CD8-positive, alpha-beta memory T cell (primary cell): ENCODE results near the gene EPHB4. TPM values are rescaled to one million over a fixed set of nuclear protein-coding genes. Genes with fewer than 3 reads are reported as not detected.

Experiments
- CTCF ChIA-PET: fragments of 350-600 bp; sonication (Branson Sonifier 250); formaldehyde crosslinking; loops from one replicate; lab custom pipeline; 2021; ENCODE audit warnings: antibody characterized with exemption; lab: Charles Lee
- POLR2A ChIA-PET: fragments of 350-600 bp; sonication (Branson Sonifier 250); formaldehyde crosslinking; loops from one replicate; lab custom pipeline; 2021; ENCODE audit warnings: antibody characterized with exemption; lab: Charles Lee
- DNase-seq, 5 donors: peaks; one replicate each; pipeline versions ENCODE4 v3.0.0 to v3.0.0-alpha.2; 2020 to 2022; ENCODE audit warnings: mixed read lengths in 1 of 5
- H3K27ac ChIP-seq: one replicate; pipeline ENCODE4 v1.7.0; 2013; ENCODE audit warnings: low read depth, mild to moderate bottlenecking, low read length, moderate library complexity
- H3K27me3 ChIP-seq: 2 replicates; pipeline ENCODE4 v1.7.0; 2013; ENCODE audit warnings: low read length, mild to moderate bottlenecking; ENCODE audit not compliant: insufficient read depth, poor library complexity, severe bottlenecking
- H3K36me3 ChIP-seq: 2 replicates; pipeline ENCODE4 v1.7.0; 2013; ENCODE audit warnings: mild to moderate bottlenecking, low read length, moderate library complexity; ENCODE audit not compliant: insufficient read depth
- H3K4me1 ChIP-seq: 2 replicates; pipeline ENCODE4 v1.7.0; 2013; ENCODE audit warnings: mild to moderate bottlenecking, low read length, moderate library complexity; ENCODE audit not compliant: insufficient read depth
- H3K4me3 ChIP-seq: 2 replicates; pipeline ENCODE4 v1.7.0; 2013; ENCODE audit warnings: mild to moderate bottlenecking, low read length
- H3K9me3 ChIP-seq: 2 replicates; pipeline ENCODE4 v1.7.0; 2013; ENCODE audit warnings: mild to moderate bottlenecking, low read length
- H3K27ac Mint-ChIP-seq, 8 donors: one replicate each; pipeline ENCODE4 v1.8.0; 2020 to 2021; ENCODE audit warnings: mixed read lengths in 8 of 8, mild to moderate bottlenecking in 6 of 8, inconsistent platforms in 3 of 8, moderate library complexity in 3 of 8
- H3K27me3 Mint-ChIP-seq, 2 donors: one replicate each; pipeline ENCODE4 v1.8.0; 2020 to 2021; ENCODE audit warnings: mixed read lengths in 2 of 2, mild to moderate bottlenecking in 1 of 2, moderate library complexity in 1 of 2
- H3K36me3 Mint-ChIP-seq, 3 donors: one replicate each; pipeline ENCODE4 v1.8.0; 2020 to 2021; ENCODE audit warnings: mixed read lengths in 3 of 3, inconsistent platforms in 1 of 3, mild to moderate bottlenecking in 1 of 3
- H3K4me1 Mint-ChIP-seq, 3 donors: one replicate each; pipeline ENCODE4 v1.8.0; 2020 to 2021; ENCODE audit warnings: mixed read lengths in 3 of 3, inconsistent platforms in 1 of 3, mild to moderate bottlenecking in 1 of 3
- H3K4me3 Mint-ChIP-seq, 7 donors: one replicate each; pipeline ENCODE4 v1.8.0; 2020 to 2021; ENCODE audit warnings: mixed read lengths in 7 of 7, mild to moderate bottlenecking in 6 of 7, moderate library complexity in 4 of 7, inconsistent platforms in 2 of 7
- H3K9me3 Mint-ChIP-seq, 5 donors: one replicate each; pipeline ENCODE4 v1.8.0; 2020 to 2022; ENCODE audit warnings: mixed read lengths in 5 of 5, mild to moderate bottlenecking in 3 of 5, moderate library complexity in 2 of 5, inconsistent platforms in 1 of 5
- polyA plus RNA-seq: library from polyadenylated mRNA; unstranded; fragments of 300-500 nt; fragmentation: Illumina TruSeq; gene quantifications from one replicate; pipeline ENCODE4 v1.2.3, GENCODE V29; 2021
- total RNA-seq, 2 experiments: library from RNA; stranded (reverse); gene quantifications; one replicate each; pipeline ENCODE4 v1.2.3, GENCODE V29; 2021

Gene EPHB4
- total and polyA plus RNA-seq, 3 experiments from 2014 or later = 2.5 to 2.9 TPM; not detected in 1

DNA sequence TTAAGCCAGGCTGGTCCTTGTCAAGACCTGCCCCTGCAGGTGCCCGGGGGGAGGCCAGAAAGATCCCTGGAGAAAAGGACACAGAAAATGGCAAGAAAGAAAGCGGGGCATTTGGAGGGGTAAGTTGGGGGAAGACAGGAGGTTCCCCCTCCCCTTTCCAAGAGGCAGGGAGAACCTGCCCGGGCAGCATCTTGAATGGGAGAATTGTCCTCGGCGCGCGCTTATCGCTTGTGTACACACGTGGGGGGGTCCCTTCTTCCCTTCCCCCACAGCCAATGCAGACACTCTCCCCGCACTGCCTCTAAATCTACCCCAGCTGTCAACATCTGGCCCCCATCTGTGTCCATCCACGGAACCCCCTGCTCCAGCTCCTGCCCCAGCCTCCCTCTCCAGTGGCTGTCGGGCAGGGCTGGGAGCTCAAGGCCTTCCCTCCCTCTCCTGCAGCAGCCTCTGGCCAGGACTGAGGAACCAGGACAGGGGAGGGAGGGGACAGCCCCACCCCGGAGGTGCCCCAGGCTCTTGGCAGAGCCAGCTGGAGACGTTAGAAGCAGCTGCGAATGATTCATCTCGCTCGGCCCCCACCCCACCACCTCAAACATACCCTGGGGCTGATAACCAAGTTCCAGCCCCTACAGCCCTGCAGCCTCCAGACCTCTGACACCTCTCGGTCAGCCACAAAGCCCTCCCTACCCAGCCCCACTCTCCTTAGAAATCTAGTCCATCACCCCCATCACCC, 25.3 kb downstream of the EPHB4 start:
- no peaks in the 10 kb centered on the region for H3K27me3 ChIP-seq
- CTCF ChIA-PET = interaction anchor here (1.2 to 5.5 kb wide), 2 partner anchors 30 to 48 kb away, joined by 3 to 52 read pairs; partner anchors contain the start of gene SLC12A9
- no peaks in the 10 kb centered on the region for H3K4me1 ChIP-seq
- H3K36me3 Mint-ChIP-seq = peaks cover 0 to 3% (median 0%) of the 10 kb centered on the region in 3 donors
- no peaks in the 10 kb centered on the region for H3K9me3 Mint-ChIP-seq
- peaks cover 13 to 16% of the 10 kb centered on the region in 2 donors for H3K27me3 Mint-ChIP-seq
- H3K27ac ChIP-seq = no peak overlapping the region
- H3K4me3 Mint-ChIP-seq = no peak overlapping the region
- POLR2A ChIA-PET = no interaction called here
- H3K4me1 Mint-ChIP-seq = peaks cover 0 to 4% (median 2%) of the 10 kb centered on the region in 3 donors
- DNase-seq = no peak
- no peak overlapping the region for H3K27ac Mint-ChIP-seq
- no peaks in the 10 kb centered on the region for H3K9me3 ChIP-seq
- H3K36me3 ChIP-seq = no peaks in the 10 kb centered on the region
- H3K4me3 ChIP-seq = no peak overlapping the region

DNA sequence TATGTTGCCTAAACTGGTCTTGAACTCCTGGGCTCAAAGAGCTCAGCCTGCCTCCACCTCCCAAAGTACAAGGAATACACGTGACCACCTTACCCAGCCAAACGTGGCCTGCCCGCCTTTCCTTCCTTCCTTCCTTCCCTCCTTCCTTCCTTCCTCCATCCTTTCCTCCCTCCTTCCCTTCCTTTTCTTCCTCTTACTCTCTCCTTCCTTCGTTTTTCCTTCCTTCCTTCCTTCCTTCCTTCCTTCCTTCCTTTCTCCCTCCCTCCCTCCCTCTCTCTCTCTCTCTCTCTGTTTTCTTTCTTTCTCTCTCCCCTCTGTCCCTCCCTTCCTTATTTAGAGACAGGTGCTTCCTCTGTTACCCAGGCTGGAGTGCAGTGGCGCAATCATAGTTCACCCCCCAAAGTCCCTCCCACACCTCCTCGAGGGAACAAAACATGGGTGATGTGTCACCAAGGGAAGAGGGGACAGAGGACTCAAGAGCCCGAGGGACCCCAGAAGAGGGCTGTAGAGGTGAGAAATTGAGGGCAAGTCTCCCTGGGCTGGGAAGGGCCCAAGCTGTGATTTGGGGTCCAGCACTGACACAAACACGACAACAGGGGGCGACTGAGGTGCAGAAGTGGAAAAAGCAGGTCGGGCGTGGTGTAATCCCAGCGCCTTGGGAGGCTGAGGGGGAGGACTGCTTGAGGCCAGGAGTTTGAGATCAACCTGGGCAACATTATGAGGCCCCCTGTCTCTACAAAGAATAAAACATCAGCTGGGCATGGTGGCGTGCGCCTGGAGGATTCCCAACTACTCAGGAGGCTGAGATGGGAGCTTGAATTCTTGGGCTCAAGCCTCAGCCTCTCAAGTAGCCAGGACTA, 28.1 kb downstream of the EPHB4 start:
- Mint-ChIP-seq H3K27me3 (peaks cover 15 to 22% of the 10 kb centered on the region in 2 donors), H3K9me3 (no peaks in the 10 kb centered on the region), H3K27ac (peak overlapping the region in 2 of 8 donors; percentile 63 to 78), H3K4me1 (peaks cover 0 to 4% (median 2%) of the 10 kb centered on the region in 3 donors), H3K4me3 (no peak overlapping the region), H3K36me3 (no peaks in the 10 kb centered on the region)
- no peaks in the 10 kb centered on the region for H3K27me3 ChIP-seq
- peak; percentile 14 to 63 (median 30) for DNase-seq
- no peaks in the 10 kb centered on the region for H3K9me3 ChIP-seq
- H3K36me3 ChIP-seq = no peaks in the 10 kb centered on the region
- no peak overlapping the region for H3K27ac ChIP-seq
- H3K4me1 ChIP-seq = no peaks in the 10 kb centered on the region
- no peak overlapping the region for H3K4me3 ChIP-seq
- ChIA-PET CTCF (interaction anchor here (1.3 to 5.5 kb wide), 2 partner anchors 13 to 51 kb away, joined by 3 to 52 read pairs; partner anchors contain the start of gene SLC12A9), POLR2A (no interaction called here)

DNA sequence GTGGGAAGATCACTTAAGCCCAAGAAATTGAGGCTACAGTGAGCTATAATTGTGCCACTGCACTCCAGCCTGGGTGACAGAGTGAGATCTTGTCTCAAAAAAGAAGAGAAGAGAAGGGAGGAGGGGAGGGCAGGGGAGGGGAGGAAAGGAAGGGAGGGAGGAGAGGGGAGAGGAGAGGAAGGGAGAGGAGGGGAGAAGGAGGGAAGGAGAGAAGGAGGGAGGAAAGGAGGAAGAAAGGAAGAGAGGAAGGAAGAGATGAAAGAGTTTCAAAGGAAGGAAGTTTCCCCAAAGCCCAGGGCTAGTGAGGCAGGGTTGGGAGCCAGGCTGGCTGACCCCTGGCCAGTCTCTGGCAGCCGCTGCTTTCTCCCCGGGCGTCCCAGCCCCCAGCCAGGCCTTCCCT, 32.6 kb downstream of the EPHB4 start:
- no peak overlapping the region for H3K4me3 ChIP-seq
- Mint-ChIP-seq H3K9me3 (peaks cover 0 to 2% (median 0%) of the 10 kb centered on the region in 5 donors), H3K4me3 (no peak overlapping the region), H3K27me3 (peaks cover 12 to 28% of the 10 kb centered on the region in 2 donors), H3K27ac (no peak overlapping the region), H3K36me3 (no peaks in the 10 kb centered on the region), H3K4me1 (peaks cover 0 to 2% (median 0%) of the 10 kb centered on the region in 3 donors)
- H3K4me1 ChIP-seq = no peaks in the 10 kb centered on the region
- ChIA-PET CTCF (interaction anchor here (1.9 kb wide), 1 partner anchor 57 kb away, joined by 3 read pairs; no protein-coding TSS in a partner anchor), POLR2A (no interaction called here)
- H3K9me3 ChIP-seq = no peaks in the 10 kb centered on the region
- H3K27ac ChIP-seq = no peak overlapping the region
- H3K27me3 ChIP-seq = no peaks in the 10 kb centered on the region
- no peaks in the 10 kb centered on the region for H3K36me3 ChIP-seq
- no peak for DNase-seq

DNA sequence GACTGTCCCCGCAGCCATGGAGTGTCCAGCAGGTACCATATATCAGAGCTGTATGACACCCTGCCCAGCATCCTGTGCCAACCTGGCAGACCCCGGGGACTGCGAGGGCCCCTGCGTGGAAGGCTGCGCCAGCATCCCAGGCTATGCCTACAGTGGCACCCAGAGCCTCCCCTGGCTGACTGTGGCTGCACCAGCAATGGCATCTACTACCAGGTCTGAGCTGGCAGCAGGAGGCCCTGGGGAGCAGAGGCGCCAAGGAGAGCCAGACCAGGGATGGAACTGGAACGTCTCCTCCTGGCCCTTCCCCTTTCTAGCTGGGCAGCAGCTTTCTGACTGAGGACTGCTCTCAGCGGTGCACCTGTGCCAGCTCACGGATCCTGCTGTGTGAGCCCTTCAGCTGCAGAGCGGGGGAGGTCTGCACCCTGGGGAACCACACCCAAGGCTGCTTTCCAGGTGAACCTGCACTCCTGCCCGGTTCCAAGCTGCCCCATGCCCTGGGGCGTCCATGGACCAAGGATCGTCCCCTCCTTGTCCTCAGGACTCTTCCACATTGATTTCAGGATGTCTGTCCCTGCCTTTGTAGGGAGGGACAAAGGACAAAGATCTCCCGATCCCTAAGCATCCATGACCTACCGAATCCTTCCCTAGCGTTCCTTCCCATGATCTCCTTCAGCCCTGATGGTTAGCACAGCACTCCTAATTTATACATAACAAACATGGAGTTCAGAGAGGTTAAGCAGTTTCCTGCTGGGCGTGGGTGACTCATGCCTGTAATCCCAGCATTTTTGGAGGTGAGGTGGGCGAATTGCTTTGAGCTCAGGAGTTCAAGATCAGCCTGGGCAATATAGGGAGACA, 33.3 kb downstream of the EPHB4 start:
- Histone ChIP-seq H3K27me3 (no peaks in the 10 kb centered on the region), H3K4me3 (no peak overlapping the region), H3K27ac (no peak overlapping the region), H3K4me1 (no peaks in the 10 kb centered on the region), H3K9me3 (no peaks in the 10 kb centered on the region), H3K36me3 (no peaks in the 10 kb centered on the region)
- DNase-seq = no peak
- Mint-ChIP-seq H3K4me3 (no peak overlapping the region), H3K9me3 (peaks cover 0 to 2% (median 0%) of the 10 kb centered on the region in 5 donors), H3K36me3 (no peaks in the 10 kb centered on the region), H3K27ac (no peak overlapping the region), H3K4me1 (no peaks in the 10 kb centered on the region), H3K27me3 (peaks cover 10 to 27% of the 10 kb centered on the region in 2 donors)
- ChIA-PET POLR2A (no interaction called here), CTCF (interaction anchor here (1.9 kb wide), 1 partner anchor 57 kb away, joined by 3 read pairs; no protein-coding TSS in a partner anchor)

DNA sequence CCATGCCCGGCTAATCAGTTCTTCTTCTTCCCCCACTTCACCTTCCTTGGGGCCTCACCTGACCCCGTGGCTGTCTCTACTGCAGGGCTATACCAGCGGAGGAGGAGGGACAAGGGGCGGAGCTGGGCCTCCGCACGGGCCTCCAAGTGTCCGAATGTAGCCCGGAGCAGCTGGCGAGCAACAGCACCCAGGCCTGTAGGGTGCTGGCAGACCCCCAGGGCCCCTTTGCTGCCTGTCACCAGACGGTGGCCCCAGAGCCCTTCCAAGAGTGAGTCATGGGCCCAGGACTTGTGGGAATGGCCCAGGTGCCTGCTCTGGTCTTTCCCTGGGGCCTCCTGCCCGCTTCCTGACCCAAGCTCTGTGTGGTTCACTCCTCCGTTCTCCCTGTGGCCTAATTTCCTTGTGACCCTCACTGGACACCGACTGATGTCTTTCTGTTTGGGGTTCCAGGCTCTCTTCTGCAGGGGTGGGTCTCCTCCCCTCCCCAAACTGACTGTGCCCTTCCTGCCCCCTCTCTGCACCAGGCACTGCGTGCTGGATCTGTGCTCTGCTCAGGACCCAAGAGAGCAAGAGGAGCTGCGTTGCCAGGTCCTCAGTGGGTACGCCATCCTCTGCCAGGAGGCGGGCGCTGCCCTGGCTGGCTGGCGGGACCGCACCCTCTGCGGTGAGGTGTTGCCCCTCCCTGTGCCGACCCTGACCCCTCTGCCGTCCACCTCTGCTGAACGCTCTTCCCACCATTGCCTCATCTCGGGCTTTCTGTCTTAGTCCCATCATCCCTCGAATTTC, 35.2 kb downstream of the EPHB4 start:
- no peak overlapping the region for H3K4me3 ChIP-seq
- H3K27ac ChIP-seq = no peak overlapping the region
- POLR2A ChIA-PET = no interaction called here
- no peaks in the 10 kb centered on the region for H3K27me3 ChIP-seq
- no peaks in the 10 kb centered on the region for H3K9me3 ChIP-seq
- no peak overlapping the region for H3K27ac Mint-ChIP-seq
- CTCF ChIA-PET = no interaction called here
- no peak for DNase-seq
- no peaks in the 10 kb centered on the region for H3K36me3 ChIP-seq
- H3K9me3 Mint-ChIP-seq = peaks cover 0 to 2% (median 0%) of the 10 kb centered on the region in 5 donors
- no peaks in the 10 kb centered on the region for H3K36me3 Mint-ChIP-seq
- peaks cover 12 to 33% of the 10 kb centered on the region in 2 donors for H3K27me3 Mint-ChIP-seq
- no peaks in the 10 kb centered on the region for H3K4me1 Mint-ChIP-seq
- no peak overlapping the region for H3K4me3 Mint-ChIP-seq
- H3K4me1 ChIP-seq = no peaks in the 10 kb centered on the region

DNA sequence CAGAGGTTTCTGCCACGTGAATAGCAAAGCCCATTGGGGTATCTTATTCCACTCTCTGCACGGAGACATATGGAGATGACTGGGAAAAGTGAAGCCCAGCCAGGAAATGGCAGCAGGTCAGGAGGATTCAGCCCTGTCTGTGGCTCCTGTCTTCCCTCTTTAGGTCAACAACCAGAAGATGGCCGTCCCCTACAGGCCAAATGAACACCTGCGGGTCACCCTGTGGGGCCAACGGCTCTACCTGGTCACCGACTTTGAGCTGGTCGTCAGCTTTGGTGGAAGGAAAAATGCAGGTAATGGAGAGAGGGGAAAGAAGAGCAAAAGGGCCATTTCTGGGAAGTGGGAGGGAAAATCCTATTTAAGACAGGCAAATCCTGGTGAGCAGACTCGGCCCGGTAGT, 38.3 kb downstream of the EPHB4 start:
- peaks cover 17 to 44% of the 10 kb centered on the region in 2 donors for H3K27me3 Mint-ChIP-seq
- no peak for DNase-seq
- H3K27ac Mint-ChIP-seq = no peak overlapping the region
- no peaks in the 10 kb centered on the region for H3K4me1 Mint-ChIP-seq
- Histone ChIP-seq H3K27ac (no peak overlapping the region), H3K27me3 (no peaks in the 10 kb centered on the region), H3K9me3 (no peaks in the 10 kb centered on the region), H3K4me1 (no peaks in the 10 kb centered on the region), H3K36me3 (no peaks in the 10 kb centered on the region), H3K4me3 (no peak overlapping the region)
- no peak overlapping the region for H3K4me3 Mint-ChIP-seq
- no peaks in the 10 kb centered on the region for H3K36me3 Mint-ChIP-seq
- POLR2A ChIA-PET = no interaction called here
- CTCF ChIA-PET = no interaction called here
- peaks cover 0 to 4% (median 0%) of the 10 kb centered on the region in 5 donors for H3K9me3 Mint-ChIP-seq

DNA sequence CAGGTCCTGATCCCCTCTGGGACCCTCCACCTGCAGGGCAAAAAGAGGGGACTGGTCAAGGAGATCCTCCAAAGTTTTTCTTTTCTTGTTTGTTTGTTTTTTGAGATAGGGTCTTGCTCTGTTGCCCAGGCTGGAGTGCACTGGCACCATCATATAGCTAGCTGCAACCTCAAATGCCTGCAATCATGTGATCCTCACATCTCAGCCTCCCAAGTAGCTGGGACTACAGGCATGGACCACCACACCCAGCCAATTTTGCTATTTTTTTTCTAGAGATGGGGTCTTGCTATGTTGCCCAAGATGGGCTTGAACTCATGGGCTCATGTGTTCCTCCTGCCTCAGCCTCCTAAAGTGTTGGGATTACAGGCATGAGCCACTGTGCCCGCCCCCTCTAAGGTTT, 41.0 kb downstream of the EPHB4 start:
- no peak overlapping the region for H3K27ac ChIP-seq
- CTCF ChIA-PET = interaction anchor here (1.3 kb wide), 1 partner anchor 13 kb away, joined by 3 read pairs; no protein-coding TSS in a partner anchor
- Mint-ChIP-seq H3K36me3 (no peaks in the 10 kb centered on the region), H3K4me3 (no peak overlapping the region), H3K27me3 (peaks cover 12 to 36% of the 10 kb centered on the region in 2 donors), H3K27ac (peak overlapping the region in 1 of 8 donors; percentile 65), H3K4me1 (no peaks in the 10 kb centered on the region), H3K9me3 (peaks cover 0 to 2% (median 0%) of the 10 kb centered on the region in 5 donors)
- no peak for DNase-seq
- no peaks in the 10 kb centered on the region for H3K4me1 ChIP-seq
- no peaks in the 10 kb centered on the region for H3K27me3 ChIP-seq
- POLR2A ChIA-PET = no interaction called here
- H3K9me3 ChIP-seq = no peaks in the 10 kb centered on the region
- no peak overlapping the region for H3K4me3 ChIP-seq
- no peaks in the 10 kb centered on the region for H3K36me3 ChIP-seq
